Endothelial cell of umbilical vein (primary cell): ENCODE measurements around the gene CHAC1.
A peak's percentile ranks its signal among the peaks of the same experiment; 100 is the strongest.

Experiments
- EZH2 ChIP-seq: IDR thresholded peaks from 2 replicates; pipeline ENCODE4 v1.6.1; 2012; ENCODE audit warnings: borderline replicate concordance, low read depth, mild to moderate bottlenecking, moderate library complexity, low read length, inconsistent platforms; ENCODE audit not compliant: severe bottlenecking
- GATA2 ChIP-seq: IDR thresholded peaks from 2 replicates; pipeline ENCODE4 v1.7.0; 2011; ENCODE audit warnings: low read depth, mild to moderate bottlenecking, moderate library complexity, mixed read lengths, low read length; ENCODE audit not compliant: insufficient read length, insufficient read depth
- JUN ChIP-seq: IDR thresholded peaks from 2 replicates; pipeline ENCODE4 v1.6.1; 2011; ENCODE audit warnings: borderline replicate concordance, low read depth; ENCODE audit not compliant: insufficient read length, insufficient read depth
- POLR2A ChIP-seq: IDR thresholded peaks from 2 replicates; pipeline ENCODE4 v1.6.1; 2012; ENCODE audit warnings: low read depth, mild to moderate bottlenecking, control low read depth, low read length
- POLR2AphosphoS5 ChIP-seq: IDR thresholded peaks from 2 replicates; pipeline ENCODE4 v1.6.1; 2012; ENCODE audit warnings: low read depth, mild to moderate bottlenecking, control low read depth, low read length, moderate library complexity; ENCODE audit not compliant: insufficient read depth
- TF ChIP-seq, protein P1 (sequence below), 2 donors: IDR thresholded peaks; 1 replicate in 1 of 2; 2 replicates in 1 of 2; pipeline ENCODE4 v1.5.1; 2011; ENCODE audit warnings: low read length in 2 of 2, mild to moderate bottlenecking in 2 of 2, moderate library complexity in 2 of 2, control low read depth in 1 of 2, inconsistent platforms in 1 of 2, low read depth in 1 of 2; ENCODE audit not compliant: insufficient read depth in 1 of 2; ENCODE audit errors: extremely low read depth in 1 of 2

DNA sequence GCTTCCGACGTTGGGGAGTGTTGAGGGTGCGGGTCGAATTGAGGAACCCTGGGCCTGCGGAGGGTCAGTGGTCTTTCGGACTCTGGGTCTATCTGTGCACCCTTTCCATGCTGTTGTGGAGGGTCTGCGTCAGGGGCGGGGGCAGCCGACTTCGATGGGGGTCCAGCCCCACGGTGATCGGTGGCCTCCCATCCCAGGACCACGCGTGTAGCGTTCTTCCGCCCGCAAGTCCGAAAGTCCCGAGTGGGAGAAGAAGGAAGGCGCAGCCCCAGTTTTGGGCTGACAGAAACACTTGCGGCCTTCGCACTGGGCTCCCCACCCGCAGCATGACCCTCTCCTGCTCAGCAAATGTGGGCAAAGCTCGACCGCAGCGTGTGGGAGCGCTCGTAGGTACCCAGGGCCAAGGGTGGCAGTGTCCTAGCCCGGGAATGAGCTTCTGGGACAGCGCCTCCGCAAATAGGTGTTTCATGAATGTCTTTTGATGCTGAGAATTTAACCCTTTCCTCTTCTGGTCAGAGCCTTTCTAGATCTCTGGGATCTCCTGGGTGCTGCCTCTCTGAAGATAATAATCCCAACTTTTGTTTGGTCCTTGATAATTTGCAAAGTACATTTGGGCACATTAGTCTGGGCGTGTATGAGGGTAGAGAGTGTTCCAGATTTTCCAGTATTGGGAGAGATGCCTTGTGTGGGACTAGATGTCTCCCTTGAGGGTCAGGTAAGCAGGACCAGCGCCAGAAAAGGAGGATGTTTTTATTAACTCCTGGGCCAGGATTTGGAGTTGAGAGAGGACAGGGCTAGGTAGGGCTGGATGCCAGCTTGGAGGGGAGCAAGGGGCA, 26.4 kb upstream of the CHAC1 start:
- TF ChIP-seq POLR2A (no peak), POLR2AphosphoS5 (no peak), JUN (no peak), EZH2 (peak; percentile 44), GATA2 (no peak)
- TF ChIP-seq, protein P1, sequence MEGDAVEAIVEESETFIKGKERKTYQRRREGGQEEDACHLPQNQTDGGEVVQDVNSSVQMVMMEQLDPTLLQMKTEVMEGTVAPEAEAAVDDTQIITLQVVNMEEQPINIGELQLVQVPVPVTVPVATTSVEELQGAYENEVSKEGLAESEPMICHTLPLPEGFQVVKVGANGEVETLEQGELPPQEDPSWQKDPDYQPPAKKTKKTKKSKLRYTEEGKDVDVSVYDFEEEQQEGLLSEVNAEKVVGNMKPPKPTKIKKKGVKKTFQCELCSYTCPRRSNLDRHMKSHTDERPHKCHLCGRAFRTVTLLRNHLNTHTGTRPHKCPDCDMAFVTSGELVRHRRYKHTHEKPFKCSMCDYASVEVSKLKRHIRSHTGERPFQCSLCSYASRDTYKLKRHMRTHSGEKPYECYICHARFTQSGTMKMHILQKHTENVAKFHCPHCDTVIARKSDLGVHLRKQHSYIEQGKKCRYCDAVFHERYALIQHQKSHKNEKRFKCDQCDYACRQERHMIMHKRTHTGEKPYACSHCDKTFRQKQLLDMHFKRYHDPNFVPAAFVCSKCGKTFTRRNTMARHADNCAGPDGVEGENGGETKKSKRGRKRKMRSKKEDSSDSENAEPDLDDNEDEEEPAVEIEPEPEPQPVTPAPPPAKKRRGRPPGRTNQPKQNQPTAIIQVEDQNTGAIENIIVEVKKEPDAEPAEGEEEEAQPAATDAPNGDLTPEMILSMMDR (IDR thresholded peaks at IDR 0.05; ENCODE audit: extremely low read depth in 1 of 2, insufficient read depth in 1 of 2, low read depth in 1 of 2, low read length in 2 of 2), result no peak
